GM06990 (cell line): ENCODE results near the gene DPEP2NB.

Experiments used
- DNase-seq: peaks from one replicate; pipeline ENCODE4 v3.0.0-alpha.2; 2011; ENCODE audit not compliant: insufficient read length; ENCODE audit errors: extremely low read depth
- H3K27me3 ChIP-seq: replicated peaks from 2 replicates; pipeline ENCODE4 v1.6.0; 2011; ENCODE audit warnings: low read length; ENCODE audit not compliant: control insufficient read depth, insufficient read depth
- H3K36me3 ChIP-seq: 2 replicates; pipeline ENCODE4 v1.5.1; 2011; ENCODE audit warnings: low read length; ENCODE audit not compliant: control insufficient read depth, insufficient read depth
- H3K4me3 ChIP-seq: replicated peaks from 2 replicates; pipeline ENCODE4 v1.5.1; 2011; ENCODE audit warnings: low read depth, mild to moderate bottlenecking, control low read depth, low read length
- CTCF ChIP-seq: IDR thresholded peaks from 2 replicates; pipeline ENCODE4 v1.5.1; 2011; ENCODE audit warnings: low read length, control low read depth, mild to moderate bottlenecking, inconsistent platforms; ENCODE audit not compliant: insufficient read depth, poor library complexity, severe bottlenecking

Gene DPEP2NB

GRCh38 chr16:68055395-68055794 lies 39.7 kb upstream of the DPEP2NB start:
- no peak for TF ChIP-seq CTCF

GRCh38 chr16:68049449-68049848 lies 33.7 kb upstream of the DPEP2NB start:
- DNase-seq, result no peak
- H3K36me3 ChIP-seq, result peaks cover 20% of the 10 kb centered on the region
- no peak overlapping the region for H3K4me3 ChIP-seq
- H3K27me3 ChIP-seq, result no peaks in the 10 kb centered on the region
- TF ChIP-seq CTCF, result no peak

More at GRCh38 chr16:68055395-68055794, 39.7 kb upstream of the DPEP2NB start:
- Histone ChIP-seq H3K4me3 (no peak overlapping the region), H3K27me3 (no peaks in the 10 kb centered on the region), H3K36me3 (peaks cover 14% of the 10 kb centered on the region)
- DNase-seq, result no peak

- no peak for DNase-seq
- no peak for TF ChIP-seq CTCF
- H3K27me3 ChIP-seq, result no peaks in the 10 kb centered on the region
- H3K36me3 ChIP-seq, result peaks cover 15% of the 10 kb centered on the region
- no peak overlapping the region for H3K4me3 ChIP-seq
These were observed 32.3 kb upstream of the DPEP2NB start for GRCh38 chr16:68047987-68048386.

GRCh38 chr16:68046106-68046505 lies 30.4 kb upstream of the DPEP2NB start:
- no peak for TF ChIP-seq CTCF
- Histone ChIP-seq H3K36me3 (peaks cover 13% of the 10 kb centered on the region), H3K4me3 (no peak overlapping the region), H3K27me3 (no peaks in the 10 kb centered on the region)
- no peak for DNase-seq

GRCh38 chr16:68041783-68042182 lies 26.1 kb upstream of the DPEP2NB start:
- TF ChIP-seq CTCF, result no peak
- H3K36me3 ChIP-seq, result no peaks in the 10 kb centered on the region; the same call in none of the 2 replicates
- no peak for DNase-seq
- no peaks in the 10 kb centered on the region for H3K27me3 ChIP-seq
- H3K4me3 ChIP-seq, result no peak overlapping the region
